WI38 (cell line): ENCODE measurements around the gene CCDC116.

Source experiments
- H3K4me3 ChIP-seq: 2 replicates; pipeline ENCODE4 v1.5.1; 2011; ENCODE audit warnings: low read depth, mild to moderate bottlenecking, control low read depth, low read length
- CTCF ChIP-seq: IDR thresholded peaks from 2 replicates; pipeline ENCODE4 v1.5.1; 2012; ENCODE audit warnings: low read depth, mild to moderate bottlenecking, control low read depth, low read length

CCDC116 gene

DNA sequence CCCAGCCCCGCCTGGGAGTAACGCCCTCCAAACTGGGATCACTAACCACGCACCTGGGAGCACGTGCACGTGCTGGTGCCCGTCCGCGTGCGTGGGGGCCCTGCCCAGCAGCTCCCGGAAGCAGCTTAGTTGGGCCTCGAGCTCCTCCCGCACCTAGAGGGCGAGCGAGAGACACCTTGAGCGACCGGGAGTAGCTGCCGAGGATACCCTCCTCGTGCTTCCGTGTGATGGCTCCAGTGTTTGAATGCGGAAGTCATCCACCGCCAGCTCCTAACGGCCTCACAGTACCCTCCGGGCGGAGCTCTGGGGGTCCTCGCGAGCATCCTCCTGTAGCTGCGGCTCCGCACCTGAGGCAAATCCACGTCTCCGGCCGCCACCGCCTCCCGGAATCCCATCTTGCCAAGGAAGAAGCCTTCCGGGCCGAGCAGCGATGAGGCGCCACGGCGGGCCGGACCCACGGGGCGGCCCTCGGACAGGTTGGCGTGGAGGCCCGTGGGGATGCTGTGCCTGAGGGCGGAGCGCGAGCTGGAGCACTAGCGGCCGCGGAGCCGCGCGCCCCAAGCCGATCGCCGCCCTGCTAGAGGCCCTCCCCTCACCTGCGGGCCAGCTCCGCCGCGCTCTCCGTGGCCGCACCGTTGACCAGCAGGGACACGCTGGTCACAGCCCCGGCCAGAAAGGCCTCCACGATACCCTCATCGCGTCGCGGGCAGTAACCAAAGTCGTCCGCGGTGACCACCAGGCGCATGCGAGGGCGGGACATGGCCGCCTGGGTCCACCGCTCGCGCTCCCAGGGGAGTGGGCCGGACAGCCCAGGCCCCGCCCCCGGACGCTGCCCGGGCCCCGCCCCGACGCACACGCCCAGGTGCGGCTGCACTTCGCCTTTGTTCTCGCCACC is 3.1 kb upstream of the CCDC116 start, which contains the start of gene YDJC:
Gene YDJC (minus strand): TSS at position 768 of the 895 bp plus-strand sequence. CDS start 8 bp downstream, at position 760.
- peak; percentile 34 for TF ChIP-seq CTCF
- peak within 1 kb of the TSS; percentile 90 for H3K4me3 ChIP-seq

DNA sequence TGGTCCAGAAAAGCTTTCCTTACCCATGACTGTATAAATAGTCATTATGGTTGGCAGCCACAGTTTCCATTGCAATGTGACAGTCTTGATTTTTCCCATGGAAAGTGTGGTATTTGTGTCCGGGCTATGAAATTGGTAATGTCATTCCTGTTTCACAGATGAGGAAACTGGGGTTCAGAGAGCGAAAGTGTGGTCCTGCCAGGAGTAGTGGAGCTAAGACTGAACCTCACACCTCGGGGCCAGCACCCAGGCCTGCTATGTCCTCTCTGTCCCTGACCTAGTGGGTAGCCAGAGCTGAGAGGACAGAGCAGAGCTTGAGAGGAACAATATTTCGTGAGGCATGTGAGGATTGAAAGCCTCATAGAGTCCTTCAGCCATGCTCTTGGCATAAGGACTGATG is 1.5 kb upstream of the CCDC116 start:
- no peak for TF ChIP-seq CTCF
- H3K4me3 ChIP-seq, result no peak overlapping the region

- no peak overlapping the region for H3K4me3 ChIP-seq
- TF ChIP-seq CTCF, result no peak
Measured at GRCh38 chr22:21632931-21633330, 371 bp downstream of the CCDC116 start.

GRCh38 chr22:21633481-21633880 is 921 bp downstream of the CCDC116 start:
- TF ChIP-seq CTCF, result no peak

GRCh38 chr22:21634081-21634480 is 1.5 kb downstream of the CCDC116 start:
- H3K4me3 ChIP-seq, result no peak overlapping the region
- no peak for TF ChIP-seq CTCF

More at GRCh38 chr22:21633481-21633880, 921 bp downstream of the CCDC116 start:
- H3K4me3 ChIP-seq, result no peak overlapping the region

DNA sequence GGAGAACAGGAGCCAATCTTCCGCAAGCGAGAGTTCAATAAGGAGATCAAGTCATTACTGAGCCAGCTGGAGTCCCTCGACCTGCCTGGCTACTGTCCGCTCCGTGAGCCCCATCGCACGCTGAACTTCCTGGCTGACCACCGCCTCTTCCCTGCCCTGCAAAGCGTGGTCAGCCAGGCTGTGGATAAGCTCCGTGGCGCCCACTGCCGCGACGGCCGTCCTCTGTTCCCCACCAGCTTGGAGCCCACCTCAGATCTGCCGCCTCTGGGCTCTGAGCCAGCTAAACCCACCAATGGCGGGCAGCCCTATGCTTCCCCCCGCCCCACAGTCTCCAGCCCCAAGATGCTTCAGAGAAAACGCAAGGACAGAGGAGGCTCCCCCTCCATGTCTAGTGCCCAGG is 2.3 kb downstream of the CCDC116 start:
- H3K4me3 ChIP-seq, result no peak overlapping the region
- TF ChIP-seq CTCF, result no peak

GRCh38 chr22:21635771-21636510 is 3.4 kb downstream of the CCDC116 start:
- TF ChIP-seq CTCF, result no peak
- H3K4me3 ChIP-seq, result no peak overlapping the region
